Measurements from ENCODE around the gene CATSPERZ. TPM values are rescaled to one million over a fixed set of nuclear protein-coding genes. Genes with fewer than 3 reads are reported as not detected.

The CATSPERZ gene
- total and polyA plus RNA-seq, 2 of the 8 experiments (the other 6 are each of a cell fraction or from before 2014, with no cell fraction given): 0.77 TPM; not detected in 1

GRCh38 chr11:64284048-64284961 lies 15.9 kb upstream of the CATSPERZ start, which contains the start of gene BAD (continued):
- TF ChIP-seq CBX8 (IDR thresholded peaks at IDR 0.05; ENCODE audit: borderline replicate concordance, low read depth, low read length) (no peak), KDM4A (IDR thresholded peaks at IDR 0.05; ENCODE audit: low read depth, low read length, severe bottlenecking) (no peak), SP1 (IDR thresholded peaks at IDR 0.05; ENCODE audit: low read depth, low read length) (peak; percentile 89), TEAD4 (IDR thresholded peaks at IDR 0.05; ENCODE audit: low read depth, low read length) (no peak), YY1 (IDR thresholded peaks at IDR 0.05; ENCODE audit: low read depth, low read length) (0 out of 2 replicates have a peak, but pooled peaks have one; percentile 30), JUND (IDR thresholded peaks at IDR 0.05; ENCODE audit: low read length) (no peak), SIRT6 (IDR thresholded peaks at IDR 0.05; ENCODE audit: low read length) (no peak), EP300 (IDR thresholded peaks at IDR 0.05; ENCODE audit: borderline replicate concordance in 1 of 2, low read depth in 2 of 2, low read length in 2 of 2) (no peak), GTF2F1 (IDR thresholded peaks at IDR 0.05; ENCODE audit: borderline replicate concordance, low read depth, low read length) (no peak), MAFK (IDR thresholded peaks at IDR 0.05; ENCODE audit: low read depth, low read length) (no peak), POLR2A (IDR thresholded peaks at IDR 0.05; ENCODE audit: control extremely low read depth in 1 of 2, low read depth in 2 of 2, low read length in 2 of 2) (peak in 1 of 2 experiments; percentile 25; a peak in 1 of 3 replicates), HDAC2 (IDR thresholded peaks at IDR 0.05; ENCODE audit: borderline replicate concordance in 1 of 2, low read depth in 2 of 2, low read length in 2 of 2) (no peak), RBBP5 (IDR thresholded peaks at IDR 0.05; ENCODE audit: borderline replicate concordance, low read depth, low read length) (no peak), RNF2 (IDR thresholded peaks at IDR 0.05; ENCODE audit: borderline replicate concordance, low read depth, low read length, missing control alignments, poor library complexity, severe bottlenecking) (no peak), CTBP2 (IDR thresholded peaks at IDR 0.05; ENCODE audit: borderline replicate concordance, insufficient read depth, insufficient read length, low read length) (no peak), KDM1A (IDR thresholded peaks at IDR 0.05; ENCODE audit: borderline replicate concordance, low read length) (no peak), RXRA (IDR thresholded peaks at IDR 0.05; ENCODE audit: insufficient read depth, low read depth, low read length) (no peak), ATF3 (IDR thresholded peaks at IDR 0.05; ENCODE audit: insufficient read depth, low read depth, low read length) (no peak)
- TF ChIP-seq, protein P1, sequence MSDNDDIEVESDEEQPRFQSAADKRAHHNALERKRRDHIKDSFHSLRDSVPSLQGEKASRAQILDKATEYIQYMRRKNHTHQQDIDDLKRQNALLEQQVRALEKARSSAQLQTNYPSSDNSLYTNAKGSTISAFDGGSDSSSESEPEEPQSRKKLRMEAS (IDR thresholded peaks at IDR 0.05): no peak
- TF ChIP-seq, protein P2, sequence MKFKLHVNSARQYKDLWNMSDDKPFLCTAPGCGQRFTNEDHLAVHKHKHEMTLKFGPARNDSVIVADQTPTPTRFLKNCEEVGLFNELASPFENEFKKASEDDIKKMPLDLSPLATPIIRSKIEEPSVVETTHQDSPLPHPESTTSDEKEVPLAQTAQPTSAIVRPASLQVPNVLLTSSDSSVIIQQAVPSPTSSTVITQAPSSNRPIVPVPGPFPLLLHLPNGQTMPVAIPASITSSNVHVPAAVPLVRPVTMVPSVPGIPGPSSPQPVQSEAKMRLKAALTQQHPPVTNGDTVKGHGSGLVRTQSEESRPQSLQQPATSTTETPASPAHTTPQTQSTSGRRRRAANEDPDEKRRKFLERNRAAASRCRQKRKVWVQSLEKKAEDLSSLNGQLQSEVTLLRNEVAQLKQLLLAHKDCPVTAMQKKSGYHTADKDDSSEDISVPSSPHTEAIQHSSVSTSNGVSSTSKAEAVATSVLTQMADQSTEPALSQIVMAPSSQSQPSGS (IDR thresholded peaks at IDR 0.05; ENCODE audit: low read length): no peak
